Activated naive CD4-positive, alpha-beta T cell (primary cell): ENCODE measurements around the gene CMC1.
"Not testable (repeated sequence)": the region's sequence is repeated elsewhere in the genome, so short reads cannot be mapped to it uniquely, and the experiment has no call there.

ENCODE experiments used
- DNase-seq, 4 experiments: peaks; one replicate each; lab custom pipeline; 2025; lab: John Stamatoyannopoulos, UW

Gene CMC1

GRCh38 chr3:28244491-28244890 lies 3.1 kb downstream of the CMC1 start:
- DNase-seq: no peak

GRCh38 chr3:28247286-28247685 lies 5.9 kb downstream of the CMC1 start:
- DNase-seq: no peak

GRCh38 chr3:28250999-28251398 lies 9.6 kb downstream of the CMC1 start:
- no peak for DNase-seq

GRCh38 chr3:28252001-28252431 lies 10.6 kb downstream of the CMC1 start:
- no peak for DNase-seq

GRCh38 chr3:28253040-28253715 lies 11.8 kb downstream of the CMC1 start:
- DNase-seq: no peak

GRCh38 chr3:28262001-28262400 lies 20.6 kb downstream of the CMC1 start:
- no peak for DNase-seq

GRCh38 chr3:28265641-28266040 lies 24.2 kb downstream of the CMC1 start:
- DNase-seq: no peak

GRCh38 chr3:28267984-28268849 lies 26.8 kb downstream of the CMC1 start:
- no peak for DNase-seq

- no peak for DNase-seq
These were observed 27.6 kb downstream of the CMC1 start for GRCh38 chr3:28268989-28269388.

- not testable (repeated sequence) for DNase-seq
These were observed 28.5 kb downstream of the CMC1 start for GRCh38 chr3:28269884-28270283.

- no peak for DNase-seq
These were observed 32.4 kb downstream of the CMC1 start for GRCh38 chr3:28273837-28274236.

- DNase-seq: no peak
These were observed 37.5 kb downstream of the CMC1 start for GRCh38 chr3:28278918-28279317.

- DNase-seq: no peak
These were observed 38.4 kb downstream of the CMC1 start for GRCh38 chr3:28279770-28280169.

- no peak for DNase-seq
These were observed 39.4 kb downstream of the CMC1 start for GRCh38 chr3:28280781-28281180.

GRCh38 chr3:28286595-28286994 lies 45.2 kb downstream of the CMC1 start:
- no peak for DNase-seq

- DNase-seq: no peak
These were observed 45.6 kb downstream of the CMC1 start for GRCh38 chr3:28287046-28287445.

- no peak for DNase-seq
These were observed 49.5 kb downstream of the CMC1 start for GRCh38 chr3:28290863-28291300.

- DNase-seq: no peak
These were observed 50.2 kb downstream of the CMC1 start for GRCh38 chr3:28291577-28291976.

GRCh38 chr3:28292622-28293021 lies 51.2 kb downstream of the CMC1 start:
- no peak for DNase-seq

- DNase-seq: no peak
These were observed 53.4 kb downstream of the CMC1 start for GRCh38 chr3:28294667-28295413.

GRCh38 chr3:28295898-28296490 lies 54.6 kb downstream of the CMC1 start:
- no peak for DNase-seq

GRCh38 chr3:28299705-28300104 lies 58.3 kb downstream of the CMC1 start:
- DNase-seq: no peak
